ENCODE data around the gene YBEY.

The YBEY gene

DNA sequence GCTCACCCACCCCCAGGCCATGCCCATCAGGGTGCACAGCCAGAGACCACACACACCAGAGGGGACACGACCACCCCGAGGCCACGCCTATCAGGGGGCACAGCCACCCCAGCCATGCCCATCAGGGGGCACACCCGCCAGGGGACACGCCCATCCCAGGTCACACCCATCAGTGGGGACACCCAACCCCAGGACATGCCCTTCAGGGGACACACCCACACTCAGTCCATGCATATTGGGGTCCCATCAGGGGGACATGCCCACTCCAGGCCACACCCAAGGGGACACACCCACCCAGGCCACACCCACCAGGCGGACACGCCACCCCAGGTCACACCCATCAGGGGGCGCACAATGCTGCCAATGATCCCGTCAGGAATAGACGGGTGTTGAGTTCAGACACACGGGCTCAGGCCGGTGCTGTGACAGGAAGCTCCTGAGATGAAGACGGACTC, 21.4 kb upstream of the YBEY start:
- no peak for DNase-seq

GRCh38 chr21:46265736-46266525, 20.2 kb upstream of the YBEY start:
- no peak for DNase-seq

GRCh38 chr21:46266946-46267345, 19.2 kb upstream of the YBEY start:
- no peak for DNase-seq

- no peak for DNase-seq
Measured at GRCh38 chr21:46268371-46268770, 17.8 kb upstream of the YBEY start.

DNA sequence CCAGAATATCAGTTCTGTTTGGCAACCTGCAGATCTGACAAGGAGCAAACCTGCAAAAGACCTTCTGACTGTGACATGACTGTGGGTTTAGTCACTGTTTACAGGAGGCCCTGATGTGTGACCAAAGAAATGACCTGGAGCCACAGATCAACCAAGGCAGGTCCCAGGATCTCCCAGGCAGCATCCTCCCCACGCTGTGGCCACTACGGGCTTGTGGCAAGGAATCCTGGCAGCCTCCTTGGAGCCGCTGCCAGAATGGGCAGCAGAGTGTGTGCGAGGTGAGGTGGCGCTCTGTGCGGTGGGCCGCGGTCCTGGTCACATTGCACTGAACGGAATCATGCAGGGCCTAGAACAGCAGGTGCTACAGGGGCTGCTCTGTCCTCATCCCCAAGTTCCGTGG, 16.7 kb upstream of the YBEY start:
- DNase-seq: no peak

DNA sequence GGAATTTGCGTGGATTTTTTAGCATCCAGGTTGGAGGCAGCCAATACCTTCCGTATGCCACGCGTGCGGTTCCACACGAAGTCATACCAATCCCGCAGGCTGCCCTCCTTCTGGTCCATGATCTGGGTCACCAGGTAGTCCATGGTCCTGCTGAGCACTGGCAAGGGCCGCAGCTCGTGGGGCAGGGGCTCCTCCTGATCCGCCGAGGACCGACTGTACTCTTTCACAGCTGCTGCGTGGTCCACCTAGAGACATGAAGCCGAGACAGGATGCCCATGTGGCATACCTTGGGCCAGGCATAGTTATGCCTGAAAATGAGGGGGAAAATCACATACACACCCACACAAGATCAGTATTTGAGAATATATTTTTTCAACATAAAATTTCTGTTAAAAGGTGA, 12.8 kb upstream of the YBEY start:
- no peak for DNase-seq

- DNase-seq: no peak
Measured at GRCh38 chr21:46274797-46275390, 11.2 kb upstream of the YBEY start.

DNA sequence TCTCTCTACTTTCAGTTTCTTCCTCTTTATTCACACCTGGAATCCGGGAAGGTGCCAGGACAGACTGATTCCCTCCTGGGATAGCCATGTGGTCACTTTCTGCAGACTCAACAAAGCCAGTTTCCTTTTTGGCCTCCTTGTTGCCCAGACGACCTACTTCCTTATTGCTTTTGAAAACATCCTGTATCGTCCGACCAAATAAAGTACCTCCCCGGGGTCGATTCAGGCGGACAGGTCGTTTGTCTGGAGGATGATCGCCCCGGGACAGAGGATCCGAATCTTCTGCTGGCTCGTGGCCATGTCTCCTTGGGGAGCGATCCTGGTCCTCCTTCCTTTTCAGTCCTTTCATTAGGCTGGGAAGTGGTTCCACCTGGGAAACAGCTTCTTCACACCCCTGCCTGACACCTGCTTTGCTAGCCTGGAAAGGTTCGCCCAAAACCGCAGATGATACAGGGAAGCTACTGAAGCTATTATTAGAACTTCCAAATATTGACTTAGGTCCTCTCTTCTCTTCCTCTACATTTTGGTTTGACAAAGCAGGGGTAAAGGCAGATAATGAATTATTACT, 2.0 kb upstream of the YBEY start:
- DNase-seq: peak in 1 of 2 donors; percentile 32

DNA sequence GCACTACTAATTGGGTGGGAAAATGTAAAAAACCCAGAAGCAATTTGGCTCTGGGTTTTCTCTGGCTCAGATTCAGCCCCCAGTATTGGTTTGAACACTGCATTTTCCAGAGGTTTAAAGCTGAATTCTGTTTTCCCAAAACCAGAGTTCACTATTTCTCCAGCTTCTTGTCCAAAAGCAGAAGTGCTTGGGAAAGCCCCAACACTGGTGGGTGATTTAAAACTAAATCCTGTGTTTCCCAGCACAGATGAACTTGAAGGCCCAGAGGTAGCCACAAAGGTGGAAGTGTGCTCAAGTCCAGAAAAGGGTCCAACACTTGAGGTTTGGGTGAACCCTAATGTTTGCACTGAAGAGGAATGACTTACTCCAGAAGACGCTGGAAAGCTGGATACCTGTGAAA, 1.4 kb upstream of the YBEY start:
- DNase-seq: peak; percentile 62 to 65

GRCh38 chr21:46285206-46285661, 908 bp upstream of the YBEY start, which contains the start of gene MCM3AP:
Gene MCM3AP (minus strand): TSS chr21:46285611. CDS start chr21:46285286, 325 bp downstream.
- no peak for DNase-seq

- peak; percentile 75 to 80 for DNase-seq
Measured at GRCh38 chr21:46286648-46287002, 483 bp downstream of the YBEY start.

GRCh38 chr21:46287541-46287940, 1.4 kb downstream of the YBEY start:
- DNase-seq: no peak

DNA sequence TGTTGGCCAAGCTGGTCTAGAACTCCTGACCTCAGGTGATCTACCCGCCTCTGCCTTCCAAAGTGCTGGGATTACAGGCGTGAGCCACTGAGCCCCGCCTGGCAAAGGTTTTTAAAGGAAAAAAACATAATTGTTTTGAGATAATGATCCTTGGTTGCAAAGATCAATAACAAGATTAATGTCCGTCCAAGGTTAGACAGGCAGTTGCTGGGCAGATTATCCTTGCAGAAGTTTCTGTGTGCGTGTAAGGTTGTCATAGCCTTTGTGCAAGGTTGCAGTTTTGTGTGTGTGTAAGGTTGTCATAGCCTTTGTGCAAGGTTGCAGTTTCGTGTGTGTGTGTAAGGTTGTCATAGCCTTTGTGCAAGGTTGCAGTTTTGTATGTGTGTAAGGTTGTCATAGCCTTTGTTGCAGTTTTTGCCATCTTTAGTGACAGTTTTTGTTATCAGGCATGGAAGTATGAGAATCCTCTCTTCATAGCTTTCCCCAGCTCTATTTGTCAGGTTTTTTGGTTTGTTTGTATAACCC, 3.6 kb downstream of the YBEY start:
- DNase-seq: no peak

DNA sequence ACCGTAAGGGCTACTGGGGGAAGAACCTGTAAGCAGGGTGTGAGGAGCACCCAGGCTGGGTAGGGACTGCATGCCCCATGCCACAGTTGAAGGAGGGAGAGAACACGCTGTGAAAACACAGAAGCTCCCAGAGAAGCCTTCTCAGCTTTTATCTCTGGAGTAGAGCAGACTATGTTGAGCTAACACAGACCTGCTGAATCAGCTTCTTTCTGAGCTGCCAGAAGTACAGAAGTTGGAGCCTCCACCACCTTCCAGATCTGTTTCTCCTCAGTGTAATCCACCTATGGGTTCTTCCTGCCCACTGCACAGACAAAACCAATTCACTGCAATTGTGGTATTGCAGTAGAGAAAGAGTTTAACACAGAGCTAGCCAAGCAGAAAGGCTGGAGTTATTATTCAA, 5.4 kb downstream of the YBEY start:
- DNase-seq: no peak

- DNase-seq: peak; percentile 80 to 83
Measured at GRCh38 chr21:46294647-46295176, 8.6 kb downstream of the YBEY start.

GRCh38 chr21:46295177-46295770, 9.1 kb downstream of the YBEY start:
- no peak for DNase-seq

- peak; percentile 84 to 89 for DNase-seq
Measured at GRCh38 chr21:46295996-46296752, 10.0 kb downstream of the YBEY start.

DNA sequence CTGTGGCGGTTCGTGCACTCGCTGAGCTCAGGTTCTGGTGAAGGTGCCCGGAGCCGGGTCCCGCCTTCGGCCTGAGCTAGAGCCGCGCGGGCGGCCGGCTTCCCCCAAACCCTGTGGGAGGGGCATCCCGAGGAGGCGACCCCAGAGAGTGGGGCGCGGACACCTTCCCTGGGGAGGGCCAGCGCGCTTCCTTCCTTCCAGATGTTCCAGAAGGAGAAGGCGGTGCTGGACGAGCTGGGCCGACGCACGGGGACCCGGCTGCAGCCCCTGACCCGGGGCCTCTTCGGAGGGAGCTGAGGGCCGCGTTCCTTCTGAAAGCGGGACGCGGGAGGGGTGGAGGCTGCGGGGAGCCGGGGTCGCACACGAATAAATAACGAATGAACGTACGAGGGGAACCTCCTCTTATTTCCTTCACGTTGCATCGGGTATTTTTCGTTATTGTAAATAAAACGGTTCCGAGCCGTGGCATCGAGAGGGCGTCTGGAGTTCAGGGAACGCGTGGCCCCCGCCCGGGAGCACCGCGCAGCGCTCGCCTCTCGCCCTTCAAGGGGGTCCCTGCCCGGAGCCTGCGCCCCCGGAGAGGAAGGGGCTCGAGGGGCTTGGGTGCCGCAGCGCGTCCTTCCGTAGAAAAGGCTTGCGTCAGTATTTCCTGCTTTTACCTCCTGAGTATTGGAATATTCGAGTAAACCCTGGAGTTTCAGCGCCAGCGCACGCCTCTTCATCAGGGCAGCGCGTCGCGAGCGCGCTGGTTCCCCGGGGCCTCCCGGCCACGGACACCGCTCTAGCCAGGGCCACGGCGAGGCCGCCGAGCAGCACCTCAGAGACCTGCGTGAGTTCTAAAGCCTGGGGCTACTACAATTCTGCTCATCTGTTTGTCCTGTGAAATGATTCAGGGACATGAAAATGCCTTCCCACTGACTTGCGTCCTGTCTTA, 11.5 kb downstream of the YBEY start:
- DNase-seq: no peak

GRCh38 chr21:46299167-46299566, 13.0 kb downstream of the YBEY start:
- DNase-seq: no peak

DNA sequence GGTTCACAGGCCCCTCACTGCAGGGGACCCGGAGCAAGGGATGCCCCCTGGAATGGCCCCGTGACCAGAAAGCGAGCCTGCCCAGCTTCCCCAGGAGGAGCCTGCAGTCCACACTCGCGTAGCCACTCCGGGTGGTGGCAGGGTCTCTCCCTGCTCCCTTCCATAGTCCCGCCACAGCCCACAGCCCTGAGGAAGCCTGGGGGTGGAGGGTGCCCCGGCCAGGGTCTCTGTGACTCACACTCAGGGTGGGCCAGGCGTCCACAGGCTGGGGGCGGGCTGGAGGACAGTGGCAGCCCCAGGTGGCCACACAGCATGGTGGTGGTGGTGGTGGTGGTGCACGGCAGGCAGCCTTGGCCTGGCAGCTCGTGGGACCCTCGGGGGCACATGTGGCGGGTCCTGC, 15.6 kb downstream of the YBEY start:
- DNase-seq: no peak

- no peak for DNase-seq
Measured at GRCh38 chr21:46304437-46304836, 18.3 kb downstream of the YBEY start.

Measured in inflammatory macrophage treated with lipopolysaccharide for 1 hour (primary cell).